H9 (cell line): ENCODE measurements around the gene RPRD2. TPM values are rescaled to one million over a fixed set of nuclear protein-coding genes. Genes with fewer than 3 reads are reported as not detected.

ENCODE experiments used
- DNase-seq: peaks from one replicate; pipeline ENCODE4 v3.0.0-alpha.2; 2017
- H2AFZ ChIP-seq: one replicate; pipeline ENCODE4 v1.6.1; 2013; ENCODE audit warnings: mild to moderate bottlenecking, low read length, control low read depth, moderate library complexity
- H2AK5ac ChIP-seq: 2 replicates; pipeline ENCODE4 v1.6.1; 2013; ENCODE audit warnings: low read length, control low read depth, mixed read lengths; ENCODE audit not compliant: insufficient read length
- H2BK120ac ChIP-seq: one replicate; pipeline ENCODE4 v1.6.1; 2013; ENCODE audit warnings: low read depth, mild to moderate bottlenecking, low read length, control low read depth, inconsistent platforms; ENCODE audit not compliant: poor library complexity, severe bottlenecking
- H2BK12ac ChIP-seq: 2 replicates; pipeline ENCODE4 v1.6.1; 2013; ENCODE audit warnings: low read length, control low read depth, mixed read lengths, low read depth; ENCODE audit not compliant: insufficient read length
- H2BK15ac ChIP-seq: 2 replicates; pipeline ENCODE4 v1.6.1; 2013; ENCODE audit warnings: low read depth, low read length, control low read depth
- H2BK20ac ChIP-seq: one replicate; pipeline ENCODE4 v1.6.1; 2013; ENCODE audit warnings: low read depth, mild to moderate bottlenecking, low read length, control low read depth, inconsistent platforms; ENCODE audit not compliant: poor library complexity, severe bottlenecking
- H2BK5ac ChIP-seq: 2 replicates; pipeline ENCODE4 v1.6.1; 2013; ENCODE audit warnings: low read length, control low read depth, mixed read lengths; ENCODE audit not compliant: insufficient read length
- H3K14ac ChIP-seq: 2 replicates; pipeline ENCODE4 v1.6.1; 2013; ENCODE audit warnings: low read length, control low read depth; ENCODE audit not compliant: insufficient read depth
- H3K18ac ChIP-seq: 2 replicates; pipeline ENCODE4 v1.6.1; 2013; ENCODE audit warnings: low read depth, mild to moderate bottlenecking, mixed read lengths, low read length, control low read depth; ENCODE audit not compliant: insufficient read length
- H3K23ac ChIP-seq: 2 replicates; pipeline ENCODE4 v1.6.1; 2013; ENCODE audit warnings: low read length, control low read depth, mixed read lengths, low read depth; ENCODE audit not compliant: insufficient read length
- H3K23me2 ChIP-seq: 2 replicates; pipeline ENCODE4 v1.6.1; 2013; ENCODE audit warnings: low read depth, mild to moderate bottlenecking, mixed read lengths, low read length, control low read depth; ENCODE audit not compliant: insufficient read length, poor library complexity, severe bottlenecking
- H3K27ac ChIP-seq: 2 replicates; pipeline ENCODE4 v1.5.1; 2013; ENCODE audit warnings: low read length, control low read depth, mixed read lengths, low read depth; ENCODE audit not compliant: insufficient read length
- H3K27me3 ChIP-seq: 2 replicates; pipeline ENCODE4 v1.6.1; 2013; ENCODE audit warnings: low read length, control low read depth, inconsistent platforms; ENCODE audit not compliant: insufficient read depth
- H3K4ac ChIP-seq: 2 replicates; pipeline ENCODE4 v1.6.1; 2013; ENCODE audit warnings: low read depth, mild to moderate bottlenecking, control low read depth, inconsistent platforms, low read length, moderate library complexity
- H3K4me1 ChIP-seq: 2 replicates; pipeline ENCODE4 v1.6.1; 2013; ENCODE audit warnings: low read length, control low read depth, inconsistent platforms; ENCODE audit not compliant: insufficient read depth
- H3K4me2 ChIP-seq: 2 replicates; pipeline ENCODE4 v1.6.1; 2013; ENCODE audit warnings: low read length, control low read depth, mixed read lengths; ENCODE audit not compliant: insufficient read length, insufficient read depth
- H3K56ac ChIP-seq: 2 replicates; pipeline ENCODE4 v1.6.1; 2013; ENCODE audit warnings: low read depth, mild to moderate bottlenecking, mixed read lengths, low read length, control low read depth; ENCODE audit not compliant: insufficient read length
- H3K79me1 ChIP-seq: 2 replicates; pipeline ENCODE4 v1.6.1; 2013; ENCODE audit warnings: low read depth, mild to moderate bottlenecking, moderate library complexity, low read length, control low read depth, inconsistent platforms; ENCODE audit not compliant: insufficient read depth, poor library complexity, severe bottlenecking
- H3K79me2 ChIP-seq: 2 replicates; pipeline ENCODE4 v1.6.1; 2013; ENCODE audit warnings: low read length, control low read depth, inconsistent platforms; ENCODE audit not compliant: insufficient read depth
- H3K9ac ChIP-seq: 2 replicates; pipeline ENCODE4 v1.6.1; 2013; ENCODE audit warnings: low read length, control low read depth, mixed read lengths; ENCODE audit not compliant: insufficient read length; ENCODE audit errors: extremely low read depth
- H3K9me3 ChIP-seq: one replicate; pipeline ENCODE4 v1.6.1; 2013; ENCODE audit warnings: low read depth, low read length, inconsistent platforms; ENCODE audit not compliant: control insufficient read depth
- H3T11ph ChIP-seq: one replicate; pipeline ENCODE4 v1.6.1; 2013; ENCODE audit warnings: mild to moderate bottlenecking, low read length, control low read depth, inconsistent platforms
- H4K20me1 ChIP-seq: one replicate; pipeline ENCODE4 v1.6.1; 2013; ENCODE audit not compliant: control insufficient read depth, insufficient read length, insufficient read depth
- H4K5ac ChIP-seq: 2 replicates; pipeline ENCODE4 v1.6.1; 2013; ENCODE audit warnings: low read depth, mild to moderate bottlenecking, mixed read lengths, low read length, control low read depth; ENCODE audit not compliant: insufficient read length
- H4K8ac ChIP-seq: replicated peaks from 2 replicates; pipeline ENCODE4 v1.6.1; 2013; ENCODE audit warnings: low read length, control low read depth, mixed read lengths, low read depth; ENCODE audit not compliant: insufficient read length
- H4K91ac ChIP-seq: 2 replicates; pipeline ENCODE4 v1.6.1; 2013; ENCODE audit warnings: low read depth, mild to moderate bottlenecking, moderate library complexity, mixed read lengths, low read length, control low read depth; ENCODE audit not compliant: insufficient read length
- H3K27ac Mint-ChIP-seq, 3 experiments: 2 replicates in 2 of 3; 3 replicates in 1 of 3; pipeline ENCODE4 v1.8.0; 2020 to 2021; ENCODE audit warnings: mixed read lengths in 3 of 3, mild to moderate bottlenecking in 1 of 3, moderate library complexity in 1 of 3
- H3K27me3 Mint-ChIP-seq: 2 replicates; pipeline ENCODE4 v1.8.0; 2021; ENCODE audit warnings: low read depth, mild to moderate bottlenecking, moderate library complexity, mixed read lengths
- H3K36me3 Mint-ChIP-seq, 3 experiments: 2 replicates in 2 of 3; 3 replicates in 1 of 3; pipeline ENCODE4 v1.8.0; 2020 to 2021; ENCODE audit warnings: low read depth in 3 of 3, mixed read lengths in 3 of 3; ENCODE audit not compliant: insufficient read depth in 1 of 3
- H3K4me1 Mint-ChIP-seq, 2 experiments: 2 replicates each; pipeline ENCODE4 v1.8.0; 2020; ENCODE audit warnings: mixed read lengths in 2 of 2
- H3K4me3 Mint-ChIP-seq, 2 experiments: 2 replicates in 1 of 2; 3 replicates in 1 of 2; pipeline ENCODE4 v1.8.0; 2020 to 2021; ENCODE audit warnings: mild to moderate bottlenecking in 2 of 2, mixed read lengths in 2 of 2, moderate library complexity in 1 of 2
- H3K9me3 Mint-ChIP-seq, 2 experiments: 2 replicates in 1 of 2; 3 replicates in 1 of 2; pipeline ENCODE4 v1.8.0; 2020; ENCODE audit warnings: mild to moderate bottlenecking in 2 of 2, mixed read lengths in 2 of 2, moderate library complexity in 1 of 2
- CTCF ChIP-seq: fragments of 200-600 bp; sonication (generic); conservative IDR thresholded peaks from 3 replicates; pipeline ENCODE4 v1.8.0; 2021; ENCODE audit warnings: antibody characterized with exemption, mild to moderate bottlenecking
- WGBS: extraction: QIAGEN DNeasy Blood & Tissue Kit; methylation state at CpG from one replicate; pipeline ENCODE4 v1.1.7; 2013; ENCODE audit warnings: missing lambda C conversion rate, low lambda C conversion rate, mixed read lengths; ENCODE audit not compliant: insufficient read length; ENCODE audit errors: extremely low coverage; 5-methylcytosine and 5-hydroxymethylcytosine counted together
- total RNA-seq: library from RNA; stranded (reverse); gene quantifications from 2 replicates; pipeline ENCODE4 v1.2.1, GENCODE V29; 2021

The RPRD2 gene
- total RNA-seq, 1 experiment from 2014 or later, result 39.0 TPM

GRCh38 chr1:150444232-150444631 lies 80.3 kb downstream of the RPRD2 start:
- Histone ChIP-seq H3K23ac (no peak overlapping the region), H2BK20ac (no peak overlapping the region), H3K56ac (no peak overlapping the region), H3K79me1 (no peaks in the 10 kb centered on the region), H2BK5ac (no peak overlapping the region), H4K91ac (no peak overlapping the region), H3K4me2 (no peak overlapping the region), H3K4ac (no peak overlapping the region), H2BK12ac (no peak overlapping the region), H3K18ac (no peak overlapping the region), H3K23me2 (no peaks in the 10 kb centered on the region), H2BK15ac (no peak overlapping the region), H3K79me2 (no peaks in the 10 kb centered on the region), H2AFZ (no peak overlapping the region), H3K9ac (no peak overlapping the region), H3K9me3 (no peaks in the 10 kb centered on the region), H3K27ac (no peak overlapping the region), H2AK5ac (no peak overlapping the region), H4K5ac (no peak overlapping the region), H3K14ac (no peak overlapping the region), H3K4me1 (no peaks in the 10 kb centered on the region), H4K20me1 (no peaks in the 10 kb centered on the region), H3T11ph (no peak overlapping the region), H4K8ac (no peak overlapping the region), H3K27me3 (no peaks in the 10 kb centered on the region), H2BK120ac (no peak overlapping the region)
- no peaks in the 10 kb centered on the region for H3K27me3 Mint-ChIP-seq
- no peak overlapping the region; a peak in 1 of 7 replicates for H3K27ac Mint-ChIP-seq
- H3K36me3 Mint-ChIP-seq, result peaks cover 19 to 75% (median 60%) of the 10 kb centered on the region in 3 experiments; a peak in 6 of 7 replicates
- no peak for TF ChIP-seq CTCF
- DNase-seq, result no peak
- WGBS, result no CpG with 5 or more reads among the region's 1 CpG
- H3K4me3 Mint-ChIP-seq, result no peak overlapping the region
- H3K4me1 Mint-ChIP-seq, result no peaks in the 10 kb centered on the region
- no peaks in the 10 kb centered on the region for H3K9me3 Mint-ChIP-seq
